ENCODE data around the gene RBP5.

GRCh38 chr12:7142809-7143465 lies 14.2 kb upstream of the RBP5 start:
- TF ChIP-seq, protein P1, sequence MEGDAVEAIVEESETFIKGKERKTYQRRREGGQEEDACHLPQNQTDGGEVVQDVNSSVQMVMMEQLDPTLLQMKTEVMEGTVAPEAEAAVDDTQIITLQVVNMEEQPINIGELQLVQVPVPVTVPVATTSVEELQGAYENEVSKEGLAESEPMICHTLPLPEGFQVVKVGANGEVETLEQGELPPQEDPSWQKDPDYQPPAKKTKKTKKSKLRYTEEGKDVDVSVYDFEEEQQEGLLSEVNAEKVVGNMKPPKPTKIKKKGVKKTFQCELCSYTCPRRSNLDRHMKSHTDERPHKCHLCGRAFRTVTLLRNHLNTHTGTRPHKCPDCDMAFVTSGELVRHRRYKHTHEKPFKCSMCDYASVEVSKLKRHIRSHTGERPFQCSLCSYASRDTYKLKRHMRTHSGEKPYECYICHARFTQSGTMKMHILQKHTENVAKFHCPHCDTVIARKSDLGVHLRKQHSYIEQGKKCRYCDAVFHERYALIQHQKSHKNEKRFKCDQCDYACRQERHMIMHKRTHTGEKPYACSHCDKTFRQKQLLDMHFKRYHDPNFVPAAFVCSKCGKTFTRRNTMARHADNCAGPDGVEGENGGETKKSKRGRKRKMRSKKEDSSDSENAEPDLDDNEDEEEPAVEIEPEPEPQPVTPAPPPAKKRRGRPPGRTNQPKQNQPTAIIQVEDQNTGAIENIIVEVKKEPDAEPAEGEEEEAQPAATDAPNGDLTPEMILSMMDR (IDR thresholded peaks at IDR 0.05 in 8 of 11, conservative IDR thresholded peaks at IDR 0.05 in 3 of 11), result no peak
- no peak for TF ChIP-seq POLR2A (IDR thresholded peaks at IDR 0.05)

All from spleen (tissue), 7 donors.